IMR-90 (cell line): Measurements from ENCODE around the gene FOXI1. TPM values are rescaled to one million over a fixed set of nuclear protein-coding genes. Genes with fewer than 3 reads are reported as not detected.

Experiments
- ATAC-seq: fragments of 200-7000 bp; cut with Tn5 transposase; 2 replicates; pipeline ENCODE4 v1.9.1; 2020; ENCODE audit warnings: low read depth, mild to moderate bottlenecking, moderate library complexity
- BruUV-seq: library from RNA; stranded (reverse); fragments of 400-500 nt; replicated peaks from 2 replicates; lab custom pipeline; 2021; lab: Mats Ljungman, UMichigan
- CTCF ChIA-PET: fragments of 300-600 bp; formaldehyde crosslinking; extraction: SDS; loops from one replicate; lab custom pipeline; 2021; ENCODE audit warnings: antibody characterized with exemption; lab: Yijun Ruan, JAX
- POLR2A ChIA-PET: fragments of 300-600 bp; sonication (Branson Sonifier 250); formaldehyde crosslinking; loops from one replicate; lab custom pipeline; 2022; ENCODE audit warnings: antibody characterized with exemption; ENCODE audit not compliant: unreplicated experiment; lab: Charles Lee
- DNase-seq: peaks from one replicate; pipeline ENCODE4 v3.0.0; 2013
- H2AFZ ChIP-seq: replicated peaks from 2 replicates; pipeline ENCODE3; 2013; ENCODE audit warnings: low read length, mild to moderate bottlenecking; ENCODE audit not compliant: poor library complexity
- H2AK5ac ChIP-seq: 2 replicates; pipeline ENCODE4 v1.6.1; 2013; ENCODE audit warnings: low read depth, low read length, inconsistent platforms
- H2AK9ac ChIP-seq: replicated peaks from 2 replicates; pipeline ENCODE3; 2013; ENCODE audit warnings: mild to moderate bottlenecking, low read depth, low read length, moderate library complexity; ENCODE audit not compliant: poor library complexity
- H2BK120ac ChIP-seq: 2 replicates; pipeline ENCODE4 v1.6.1; 2013; ENCODE audit warnings: low read depth, low read length, inconsistent platforms
- H2BK15ac ChIP-seq: 3 replicates; pipeline ENCODE4 v1.6.1; 2013; ENCODE audit warnings: low read depth, low read length, inconsistent platforms
- H2BK20ac ChIP-seq: 2 replicates; pipeline ENCODE4 v1.6.1; 2013; ENCODE audit warnings: low read depth, mild to moderate bottlenecking, inconsistent platforms, low read length, moderate library complexity
- H2BK5ac ChIP-seq: 2 replicates; pipeline ENCODE4 v1.6.1; 2013; ENCODE audit warnings: mild to moderate bottlenecking, low read depth, low read length, inconsistent platforms; ENCODE audit not compliant: poor library complexity, severe bottlenecking
- H3K14ac ChIP-seq: replicated peaks from 2 replicates; pipeline ENCODE4 v1.6.1; 2013; ENCODE audit warnings: low read depth, low read length, inconsistent platforms
- H3K18ac ChIP-seq: 2 replicates; pipeline ENCODE4 v1.6.1; 2013; ENCODE audit warnings: low read depth, low read length, control low read depth
- H3K23ac ChIP-seq: 2 replicates; pipeline ENCODE4 v1.6.1; 2013; ENCODE audit warnings: low read depth, low read length, inconsistent platforms
- H3K27ac ChIP-seq: 2 replicates; pipeline ENCODE4 v1.5.1; 2013; ENCODE audit warnings: mild to moderate bottlenecking, control low read depth, low read length; ENCODE audit not compliant: insufficient read depth
- H3K27me3 ChIP-seq: 2 replicates; pipeline ENCODE4 v1.6.1; 2013; ENCODE audit warnings: low read length; ENCODE audit not compliant: control insufficient read depth, insufficient read depth
- H3K36me3 ChIP-seq: 2 replicates; pipeline ENCODE4 v1.6.1; 2013; ENCODE audit warnings: low read length, mixed read lengths; ENCODE audit not compliant: control insufficient read depth, insufficient read depth
- H3K4ac ChIP-seq: 2 replicates; pipeline ENCODE4 v1.6.1; 2013; ENCODE audit warnings: low read depth, low read length, inconsistent platforms
- H3K4me1 ChIP-seq: 2 replicates; pipeline ENCODE4 v1.6.1; 2013; ENCODE audit warnings: low read length, mixed read lengths; ENCODE audit not compliant: control insufficient read depth, insufficient read depth
- H3K4me2 ChIP-seq: 2 replicates; pipeline ENCODE4 v1.6.1; 2013; ENCODE audit warnings: low read depth, mild to moderate bottlenecking, control low read depth, low read length, moderate library complexity
- H3K4me3 ChIP-seq: 2 replicates; pipeline ENCODE4 v1.5.1; 2013; ENCODE audit warnings: low read depth, mild to moderate bottlenecking, control low read depth, low read length, moderate library complexity; ENCODE audit not compliant: insufficient read depth
- H3K56ac ChIP-seq: 2 replicates; pipeline ENCODE4 v1.6.1; 2013; ENCODE audit warnings: low read length, inconsistent platforms; ENCODE audit not compliant: insufficient read depth; ENCODE audit errors: extremely low read depth
- H3K79me1 ChIP-seq, 2 experiments: 2 replicates each; pipeline ENCODE4 v1.6.1; 2013; ENCODE audit warnings: low read length in 2 of 2, inconsistent platforms in 1 of 2, low read depth in 1 of 2
- H3K9ac ChIP-seq: 2 replicates; pipeline ENCODE4 v1.6.1; 2013; ENCODE audit warnings: low read depth, low read length, control low read depth
- H3K9me1 ChIP-seq: 2 replicates; pipeline ENCODE4 v1.6.1; 2013; ENCODE audit warnings: low read length, inconsistent platforms; ENCODE audit not compliant: insufficient read depth
- H3K9me3 ChIP-seq: 2 replicates; pipeline ENCODE4 v1.6.1; 2013; ENCODE audit warnings: low read length; ENCODE audit not compliant: control insufficient read depth, insufficient read depth
- H4K20me1 ChIP-seq: 2 replicates; pipeline ENCODE4 v1.6.1; 2013; ENCODE audit warnings: low read length, inconsistent platforms; ENCODE audit not compliant: insufficient read depth
- H4K5ac ChIP-seq: 2 replicates; pipeline ENCODE4 v1.6.1; 2013; ENCODE audit warnings: mild to moderate bottlenecking, low read depth, low read length, control low read depth
- H4K8ac ChIP-seq, 2 experiments: 2 replicates each; pipeline ENCODE4 v1.6.1; 2013; ENCODE audit warnings: low read depth in 2 of 2, low read length in 2 of 2, control low read depth in 1 of 2, inconsistent platforms in 1 of 2
- H4K91ac ChIP-seq: 2 replicates; pipeline ENCODE4 v1.6.1; 2013; ENCODE audit warnings: low read depth, low read length, inconsistent platforms; ENCODE audit not compliant: insufficient read depth
- BHLHE40 ChIP-seq: fragments of 150-350 bp; IDR thresholded peaks from 2 replicates; pipeline ENCODE4 v1.6.1; 2016; ENCODE audit warnings: mild to moderate bottlenecking, low read depth, low read length
- MAFK ChIP-seq: IDR thresholded peaks from 2 replicates; pipeline ENCODE4 v1.6.1; 2012; ENCODE audit warnings: low read depth, low read length, improper control_type of control experiment
- RAD21 ChIP-seq: IDR thresholded peaks from 2 replicates; pipeline ENCODE4 v1.6.1; 2012; ENCODE audit warnings: low read length, improper control_type of control experiment
- RFX5 ChIP-seq: IDR thresholded peaks from 2 replicates; pipeline ENCODE4 v1.8.0; 2012; ENCODE audit warnings: low read depth, mild to moderate bottlenecking, low read length, moderate library complexity
- SMC3 ChIP-seq: fragments of 150-350 bp; IDR thresholded peaks from 2 replicates; pipeline ENCODE4 v1.6.1; 2016; ENCODE audit warnings: low read depth, mild to moderate bottlenecking, antibody characterized with exemption, low read length, moderate library complexity
- dilution Hi-C: fragments of 300-500 bp; cut with HindIII; formaldehyde crosslinking; loops from one replicate; pipeline ENCODE4 v1.14.3; 2018; ENCODE audit warnings: low sequenced_read_pairs; ENCODE audit not compliant: unreplicated experiment
- in situ Hi-C: fragments of 300-500 bp; cut with MboI; formaldehyde crosslinking; loops from 3 replicates; pipeline ENCODE4 v1.14.3; 2019; ENCODE audit warnings: low sequenced_read_pairs, inconsistent platforms, mixed read lengths
- intact Hi-C: fragments of 100-400 bp; cut with micrococcal nuclease; formaldehyde crosslinking; loops from 2 replicates; pipeline ENCODE4 v1.10.0; 2022
- polyA plus RNA-seq, 3 experiments: library from polyadenylated mRNA; depleted of rRNA; stranded (reverse); fragments of >200 nt; gene quantifications; 2 replicates each; pipeline ENCODE4 v1.2.3, GENCODE V29; 2012; ENCODE audit warnings: low replicate concordance in 1 of 3
- total RNA-seq: library from RNA; depleted of rRNA; stranded (reverse); fragments of >200 nt; gene quantifications from 2 replicates; pipeline ENCODE4 v1.2.3, GENCODE V29; 2012
- TF ChIP-seq, protein P1 (sequence below): conservative IDR thresholded peaks from 2 replicates; pipeline ENCODE4 v1.5.1; 2012; ENCODE audit warnings: mild to moderate bottlenecking, low read depth, low read length, improper control_type of control experiment

FOXI1 gene
- total and polyA plus RNA-seq, 2 of the 4 experiments (the other 2 are of a cell fraction): not detected

GRCh38 chr5:170067152-170067551 lies 38.5 kb upstream of the FOXI1 start:
- H3K14ac ChIP-seq: no peak overlapping the region
- in situ Hi-C loops: no loop called here

More at GRCh38 chr5:170067152-170067551, 38.5 kb upstream of the FOXI1 start:
- Histone ChIP-seq H2AK9ac (no peak overlapping the region), H3K23ac (no peak overlapping the region), H3K4me2 (no peak overlapping the region), H4K20me1 (no peaks in the 10 kb centered on the region), H3K27ac (no peak overlapping the region), H3K18ac (no peak overlapping the region), H4K5ac (no peak overlapping the region), H4K91ac (no peak overlapping the region), H3K4me1 (no peaks in the 10 kb centered on the region), H3K9me1 (no peaks in the 10 kb centered on the region), H2AK5ac (no peak overlapping the region), H2BK20ac (no peak overlapping the region), H3K56ac (no peak overlapping the region), H3K4me3 (no peak overlapping the region), H2BK15ac (no peak overlapping the region), H3K79me1 (no peaks in the 10 kb centered on the region), H3K9ac (no peak overlapping the region), H3K36me3 (no peaks in the 10 kb centered on the region), H2AFZ (no peak overlapping the region), H3K9me3 (no peaks in the 10 kb centered on the region), H2BK120ac (no peak overlapping the region), H4K8ac (no peak overlapping the region), H2BK5ac (no peak overlapping the region), H3K27me3 (peaks cover 2% of the 10 kb centered on the region; the same call in 1 of the 2 replicates), H3K4ac (no peak overlapping the region)
- DNase-seq: no peak
- BruUV-seq: no TSS peak
- intact Hi-C loops: no loop called here
- POLR2A ChIA-PET: no interaction called here
- ATAC-seq: no peak
- CTCF ChIA-PET: no interaction called here
- TF ChIP-seq RFX5: no peak
- TF ChIP-seq BHLHE40: no peak
- no peak for TF ChIP-seq MAFK
- no peak for TF ChIP-seq RAD21
- TF ChIP-seq SMC3: no peak
- TF ChIP-seq, protein P1, sequence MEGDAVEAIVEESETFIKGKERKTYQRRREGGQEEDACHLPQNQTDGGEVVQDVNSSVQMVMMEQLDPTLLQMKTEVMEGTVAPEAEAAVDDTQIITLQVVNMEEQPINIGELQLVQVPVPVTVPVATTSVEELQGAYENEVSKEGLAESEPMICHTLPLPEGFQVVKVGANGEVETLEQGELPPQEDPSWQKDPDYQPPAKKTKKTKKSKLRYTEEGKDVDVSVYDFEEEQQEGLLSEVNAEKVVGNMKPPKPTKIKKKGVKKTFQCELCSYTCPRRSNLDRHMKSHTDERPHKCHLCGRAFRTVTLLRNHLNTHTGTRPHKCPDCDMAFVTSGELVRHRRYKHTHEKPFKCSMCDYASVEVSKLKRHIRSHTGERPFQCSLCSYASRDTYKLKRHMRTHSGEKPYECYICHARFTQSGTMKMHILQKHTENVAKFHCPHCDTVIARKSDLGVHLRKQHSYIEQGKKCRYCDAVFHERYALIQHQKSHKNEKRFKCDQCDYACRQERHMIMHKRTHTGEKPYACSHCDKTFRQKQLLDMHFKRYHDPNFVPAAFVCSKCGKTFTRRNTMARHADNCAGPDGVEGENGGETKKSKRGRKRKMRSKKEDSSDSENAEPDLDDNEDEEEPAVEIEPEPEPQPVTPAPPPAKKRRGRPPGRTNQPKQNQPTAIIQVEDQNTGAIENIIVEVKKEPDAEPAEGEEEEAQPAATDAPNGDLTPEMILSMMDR: no peak
- dilution Hi-C loops: no loop called here
